Loucy (cell line): ENCODE data around the gene RESF1.
A peak's percentile ranks its signal among the peaks of the same experiment; 100 is the strongest.

Experiments used
- H2AFZ ChIP-seq: fragments of 200-600 bp; sonication (generic); 2 replicates; pipeline ENCODE4 v1.6.0; 2016; ENCODE audit warnings: antibody characterized with exemption, mild to moderate bottlenecking, low read length, moderate library complexity
- H3F3A ChIP-seq: fragments of 200-600 bp; 2 replicates; pipeline ENCODE4 v1.6.0; 2016; ENCODE audit warnings: antibody characterized with exemption, low read depth, mild to moderate bottlenecking
- H3K27me3 ChIP-seq: fragments of 200-600 bp; sonication (generic); 2 replicates; pipeline ENCODE4 v1.6.1; 2014; ENCODE audit warnings: low read length, mild to moderate bottlenecking; ENCODE audit not compliant: insufficient read depth, poor library complexity, severe bottlenecking
- H3K36me3 ChIP-seq: fragments of 200-600 bp; sonication (generic); 2 replicates; pipeline ENCODE4 v1.6.1; 2016; ENCODE audit warnings: low read length; ENCODE audit not compliant: insufficient read depth
- H3K4me1 ChIP-seq: fragments of 200-600 bp; sonication (generic); 2 replicates; pipeline ENCODE4 v1.5.1; 2014; ENCODE audit warnings: low read length, mild to moderate bottlenecking; ENCODE audit not compliant: insufficient read depth, poor library complexity, severe bottlenecking
- H3K4me2 ChIP-seq: fragments of 200-600 bp; sonication (generic); 2 replicates; pipeline ENCODE4 v1.6.0; 2014; ENCODE audit warnings: antibody characterized with exemption, low read length, low read depth, mild to moderate bottlenecking; ENCODE audit not compliant: poor library complexity, severe bottlenecking
- H3K4me3 ChIP-seq: fragments of 200-600 bp; sonication (generic); 2 replicates; pipeline ENCODE4 v1.5.1; 2014; ENCODE audit warnings: low read length, mild to moderate bottlenecking, mixed read lengths; ENCODE audit not compliant: poor library complexity, severe bottlenecking
- H3K79me2 ChIP-seq: fragments of 200-600 bp; sonication (generic); 2 replicates; pipeline ENCODE4 v1.6.1; 2014; ENCODE audit warnings: low read length; ENCODE audit not compliant: insufficient read depth
- H3K9ac ChIP-seq: fragments of 200-600 bp; sonication (generic); 2 replicates; pipeline ENCODE4 v1.6.0; 2014; ENCODE audit warnings: mild to moderate bottlenecking, low read depth, low read length, moderate library complexity; ENCODE audit not compliant: poor library complexity, severe bottlenecking
- H3K9me2 ChIP-seq: fragments of 200-600 bp; sonication (generic); replicated peaks from 2 replicates; pipeline ENCODE4 v1.6.1; 2016; ENCODE audit warnings: low read depth, low read length, mixed read lengths
- H3K9me3 ChIP-seq: fragments of 200-600 bp; sonication (generic); 2 replicates; pipeline ENCODE4 v1.6.1; 2014; ENCODE audit warnings: mild to moderate bottlenecking, antibody characterized with exemption, low read length, low read depth; ENCODE audit not compliant: insufficient read depth
- H4K20me1 ChIP-seq: fragments of 200-600 bp; sonication (generic); 2 replicates; pipeline ENCODE4 v1.6.0; 2014; ENCODE audit warnings: antibody characterized with exemption, low read length, mild to moderate bottlenecking; ENCODE audit not compliant: insufficient read depth, poor library complexity, severe bottlenecking
- EZH2phosphoT487 ChIP-seq: fragments of 200-600 bp; IDR thresholded peaks from 2 replicates; pipeline ENCODE4 v1.6.1; 2018; ENCODE audit warnings: antibody characterized with exemption, mild to moderate bottlenecking, moderate library complexity, borderline replicate concordance
- TF ChIP-seq, protein P1 (sequence below): fragments of 200-600 bp; sonication (generic); conservative IDR thresholded peaks from 2 replicates; pipeline ENCODE4 v1.5.1; 2014; ENCODE audit warnings: mild to moderate bottlenecking, antibody characterized with exemption, low read length

RESF1 gene

DNA sequence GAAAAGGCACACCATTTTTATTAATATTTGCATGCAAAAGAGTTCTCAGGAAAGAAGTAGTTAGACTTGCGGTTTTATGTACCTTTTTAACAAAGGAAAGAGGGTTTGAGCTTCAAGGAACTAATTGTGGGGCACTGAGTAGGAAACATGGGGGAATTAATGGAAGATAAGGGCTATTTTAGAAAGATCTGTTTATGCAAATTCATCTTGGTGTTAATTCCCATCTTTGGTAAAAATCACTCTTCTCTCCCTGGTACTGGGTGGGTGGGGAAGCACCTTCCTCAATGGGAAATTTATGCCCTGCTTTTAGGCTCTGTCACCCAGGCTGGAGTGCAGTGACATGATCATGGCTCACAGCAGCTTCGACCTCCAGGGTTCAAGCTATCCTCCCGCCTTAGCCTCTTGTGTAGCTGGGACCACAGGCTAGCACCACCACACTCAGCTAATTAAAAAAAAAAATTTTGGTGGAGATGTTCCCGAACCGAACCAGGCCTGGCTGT, 30.1 kb upstream of the RESF1 start:
- Histone ChIP-seq H3K4me3 (no peak overlapping the region), H3K9ac (no peak overlapping the region), H3K4me2 (no peak overlapping the region), H3K36me3 (no peaks in the 10 kb centered on the region), H3F3A (no peaks in the 10 kb centered on the region), H3K27me3 (no peaks in the 10 kb centered on the region), H3K9me3 (peaks cover 2% of the 10 kb centered on the region; the same call in 1 of the 2 replicates), H4K20me1 (no peaks in the 10 kb centered on the region), H3K4me1 (peaks cover 8% of the 10 kb centered on the region), H3K79me2 (no peaks in the 10 kb centered on the region), H2AFZ (peak overlapping the region; percentile 28; the same call in 1 of the 2 replicates), H3K9me2 (no peaks in the 10 kb centered on the region)
- TF ChIP-seq, protein P1, sequence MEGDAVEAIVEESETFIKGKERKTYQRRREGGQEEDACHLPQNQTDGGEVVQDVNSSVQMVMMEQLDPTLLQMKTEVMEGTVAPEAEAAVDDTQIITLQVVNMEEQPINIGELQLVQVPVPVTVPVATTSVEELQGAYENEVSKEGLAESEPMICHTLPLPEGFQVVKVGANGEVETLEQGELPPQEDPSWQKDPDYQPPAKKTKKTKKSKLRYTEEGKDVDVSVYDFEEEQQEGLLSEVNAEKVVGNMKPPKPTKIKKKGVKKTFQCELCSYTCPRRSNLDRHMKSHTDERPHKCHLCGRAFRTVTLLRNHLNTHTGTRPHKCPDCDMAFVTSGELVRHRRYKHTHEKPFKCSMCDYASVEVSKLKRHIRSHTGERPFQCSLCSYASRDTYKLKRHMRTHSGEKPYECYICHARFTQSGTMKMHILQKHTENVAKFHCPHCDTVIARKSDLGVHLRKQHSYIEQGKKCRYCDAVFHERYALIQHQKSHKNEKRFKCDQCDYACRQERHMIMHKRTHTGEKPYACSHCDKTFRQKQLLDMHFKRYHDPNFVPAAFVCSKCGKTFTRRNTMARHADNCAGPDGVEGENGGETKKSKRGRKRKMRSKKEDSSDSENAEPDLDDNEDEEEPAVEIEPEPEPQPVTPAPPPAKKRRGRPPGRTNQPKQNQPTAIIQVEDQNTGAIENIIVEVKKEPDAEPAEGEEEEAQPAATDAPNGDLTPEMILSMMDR, result no peak
- TF ChIP-seq EZH2phosphoT487, result no peak

DNA sequence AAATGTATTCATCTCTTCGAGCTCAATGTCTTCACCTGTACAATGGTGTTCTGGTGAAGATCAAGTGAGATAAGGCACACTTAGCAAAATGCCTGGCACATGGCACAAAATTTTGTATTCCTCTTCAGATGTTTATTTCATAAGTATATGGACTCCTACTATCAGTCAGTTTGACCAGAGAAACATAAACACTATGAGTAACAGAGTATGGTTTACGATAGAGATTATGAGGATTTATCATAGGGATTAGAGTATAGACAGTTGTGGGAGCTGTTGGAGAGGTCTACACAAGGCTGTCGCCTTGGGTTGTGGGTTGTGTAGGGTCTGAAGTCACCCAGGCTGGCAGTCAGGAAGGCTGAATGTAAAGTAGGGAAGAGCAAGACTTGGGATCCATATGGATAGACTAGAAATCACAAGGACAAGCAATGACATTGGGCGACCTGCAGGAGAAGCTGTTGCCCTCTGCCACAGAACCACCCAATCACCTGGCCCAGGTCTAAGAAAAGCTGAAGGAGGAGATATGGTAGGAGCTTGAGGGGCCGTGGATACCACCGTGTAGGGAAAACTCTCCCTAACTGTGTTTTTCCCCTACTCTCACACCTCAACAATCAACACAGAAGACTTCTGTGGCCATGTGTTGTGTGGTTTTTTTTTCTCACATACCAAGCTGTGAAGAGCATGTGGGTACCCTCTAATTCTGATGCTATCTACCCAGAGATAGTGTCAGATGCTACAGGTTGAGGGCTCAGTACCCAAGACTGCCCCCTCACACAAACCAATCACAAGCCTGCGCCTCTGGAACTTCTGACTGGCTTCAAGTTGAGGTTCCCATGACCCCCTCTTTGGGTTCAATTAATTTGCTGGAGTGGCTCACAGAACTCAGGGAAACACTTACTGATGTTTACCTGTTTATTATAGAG, 27.2 kb upstream of the RESF1 start:
- no peak overlapping the region for H3K4me2 ChIP-seq
- no peaks in the 10 kb centered on the region for H3K27me3 ChIP-seq
- H3K9me2 ChIP-seq, result no peaks in the 10 kb centered on the region
- peaks cover 8% of the 10 kb centered on the region for H3K4me1 ChIP-seq
- no peaks in the 10 kb centered on the region for H3K36me3 ChIP-seq
- no peaks in the 10 kb centered on the region for H3F3A ChIP-seq
- no peak for TF ChIP-seq EZH2phosphoT487
- TF ChIP-seq, protein P1, result no peak
- H3K4me3 ChIP-seq, result no peak overlapping the region
- no peak overlapping the region for H3K9ac ChIP-seq
- peaks cover 2% of the 10 kb centered on the region; the same call in 1 of the 2 replicates for H3K9me3 ChIP-seq
- H4K20me1 ChIP-seq, result no peaks in the 10 kb centered on the region
- no peak overlapping the region for H2AFZ ChIP-seq
- H3K79me2 ChIP-seq, result no peaks in the 10 kb centered on the region

DNA sequence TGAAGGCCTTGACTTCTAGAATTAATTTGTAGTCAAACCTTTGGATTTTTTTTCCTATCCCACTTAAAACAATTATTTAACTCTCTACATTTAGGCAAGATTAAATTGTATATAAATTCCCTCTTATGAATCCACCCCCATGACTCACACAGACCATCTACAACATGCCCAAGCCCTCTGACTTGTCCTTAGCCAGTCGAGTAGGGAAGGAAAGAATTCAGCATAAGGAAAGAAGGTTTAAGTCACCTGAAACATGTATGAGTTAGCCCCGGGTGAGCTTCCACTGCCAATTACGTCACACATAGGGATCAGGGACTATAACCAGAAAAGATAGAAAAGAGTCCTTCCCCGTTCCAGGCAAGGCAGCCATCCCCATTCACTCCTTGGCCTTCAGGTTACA, 14.9 kb upstream of the RESF1 start:
- no peaks in the 10 kb centered on the region for H3K79me2 ChIP-seq
- peaks cover 11% of the 10 kb centered on the region; the same call in 1 of the 2 replicates for H3K9me3 ChIP-seq
- TF ChIP-seq EZH2phosphoT487, result no peak
- TF ChIP-seq, protein P1, result no peak
- no peak overlapping the region for H3K9ac ChIP-seq
- H3K9me2 ChIP-seq, result no peaks in the 10 kb centered on the region
- no peaks in the 10 kb centered on the region for H3K4me1 ChIP-seq
- H3K36me3 ChIP-seq, result no peaks in the 10 kb centered on the region
- no peak overlapping the region for H3K4me3 ChIP-seq
- no peaks in the 10 kb centered on the region for H3F3A ChIP-seq
- H2AFZ ChIP-seq, result no peak overlapping the region
- no peaks in the 10 kb centered on the region for H4K20me1 ChIP-seq
- no peak overlapping the region for H3K4me2 ChIP-seq
- no peaks in the 10 kb centered on the region for H3K27me3 ChIP-seq
